HG03064 (cell line): ENCODE data around the gene RBM33.

Experiments
- ATAC-seq: cut with Tn5 transposase; IDR thresholded peaks from one replicate; pipeline ENCODE4 v1.9.1; 2021; ENCODE audit warnings: low read depth; ENCODE audit not compliant: unreplicated experiment

Gene RBM33

DNA sequence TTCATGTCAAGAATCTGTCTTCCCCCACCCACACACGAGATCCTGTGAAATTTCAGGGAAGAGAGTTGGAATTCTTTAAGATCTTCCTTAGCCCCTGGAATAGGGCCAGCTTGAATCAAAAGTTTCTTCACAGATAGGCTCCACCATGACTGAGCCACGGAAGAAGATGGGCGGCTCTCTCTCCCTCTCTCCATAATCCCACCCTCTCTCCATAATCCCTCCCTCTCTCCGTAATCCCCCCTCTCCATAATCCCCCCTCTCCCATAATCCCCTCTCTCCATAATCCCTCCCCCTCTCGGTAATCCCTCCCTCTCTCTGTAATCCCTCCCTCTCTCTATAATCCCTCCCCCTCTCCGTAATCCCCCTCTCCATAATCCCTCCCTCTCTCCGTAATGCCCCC, 147.4 kb downstream of the RBM33 start:
- no peak for ATAC-seq

DNA sequence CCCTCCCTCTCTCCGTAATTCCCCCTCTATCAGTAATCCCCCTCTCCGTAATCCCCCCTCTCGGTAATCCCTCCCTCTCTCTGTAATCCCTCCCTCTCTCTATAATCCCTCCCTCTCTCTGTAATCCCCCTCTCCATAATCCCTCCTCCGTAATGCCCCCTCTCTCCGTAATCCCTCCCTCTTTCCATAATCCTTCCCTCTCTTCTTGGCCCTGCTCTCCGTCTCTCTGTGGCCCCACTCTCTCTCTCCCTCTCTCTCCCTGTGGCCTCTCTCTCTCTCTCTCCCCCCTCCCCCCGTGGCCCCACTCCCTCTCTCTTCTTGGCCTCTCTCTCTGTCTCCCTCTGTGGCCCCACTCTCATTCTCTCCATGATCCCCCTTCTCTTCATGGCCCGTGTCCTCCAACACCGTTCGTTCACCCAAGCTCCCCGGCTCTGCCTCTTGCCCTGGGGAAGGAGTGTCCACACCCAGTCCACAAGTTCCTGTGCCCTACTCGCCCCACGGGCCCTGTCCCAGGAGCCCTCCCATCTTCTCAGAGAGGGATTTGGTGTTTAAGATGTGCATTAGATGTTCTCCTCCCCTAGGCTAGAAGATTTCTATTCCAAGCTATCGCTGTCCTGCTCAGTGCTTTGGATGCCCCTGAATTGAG, 148.0 kb downstream of the RBM33 start:
- no peak for ATAC-seq

DNA sequence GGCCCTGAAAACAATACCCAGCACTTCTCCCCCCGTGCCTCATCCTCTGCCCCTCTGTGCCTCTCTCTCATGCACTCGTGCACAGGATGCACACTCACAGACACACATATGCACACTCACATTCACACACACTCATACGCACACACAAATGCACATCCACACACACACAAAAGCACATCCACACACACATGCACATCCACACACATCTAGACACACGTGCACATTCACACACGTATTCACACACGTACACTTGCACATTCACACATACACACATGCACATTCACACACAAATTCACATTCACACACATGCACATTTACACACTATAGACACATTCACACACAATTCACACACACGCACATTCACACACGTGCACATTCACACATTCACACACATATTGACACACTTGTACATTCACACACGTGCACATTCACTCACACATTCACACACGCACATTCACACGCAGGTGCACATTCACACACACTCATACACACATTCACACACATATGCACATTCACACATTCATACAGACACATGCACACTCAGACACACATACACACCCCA, 148.6 kb downstream of the RBM33 start:
- ATAC-seq = no peak

- ATAC-seq = no peak
These were observed 149.3 kb downstream of the RBM33 start for GRCh38 chr7:155793720-155794119.

- no peak for ATAC-seq
These were observed 149.7 kb downstream of the RBM33 start for GRCh38 chr7:155794196-155794595.

GRCh38 chr7:155795401-155795800, 150.9 kb downstream of the RBM33 start:
- no peak for ATAC-seq

DNA sequence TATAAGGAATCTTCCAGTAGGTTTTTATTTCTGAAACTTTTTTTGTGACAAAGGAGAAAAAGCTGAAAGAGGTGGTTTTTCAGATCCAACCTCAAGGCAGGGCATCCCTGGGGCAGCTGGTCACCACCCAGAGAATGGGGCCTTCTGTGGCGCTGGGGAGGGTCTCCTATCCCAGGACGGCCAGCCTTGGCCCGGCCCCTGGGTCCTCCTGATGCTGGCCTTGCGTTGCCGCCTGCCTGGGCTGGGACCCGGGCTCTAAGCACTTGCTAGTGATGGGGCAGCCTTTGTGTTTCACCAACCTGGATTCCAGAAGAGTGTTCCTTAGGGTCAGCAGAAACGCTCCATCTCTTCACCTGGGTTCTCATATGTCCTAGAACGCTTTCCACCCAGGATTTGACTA, 151.5 kb downstream of the RBM33 start:
- no peak for ATAC-seq

- ATAC-seq = no peak
These were observed 152.2 kb downstream of the RBM33 start for GRCh38 chr7:155796381-155797261.

- no peak for ATAC-seq
These were observed 153.1 kb downstream of the RBM33 start for GRCh38 chr7:155797262-155798250.

GRCh38 chr7:155798673-155799439, 154.4 kb downstream of the RBM33 start:
- no peak for ATAC-seq

DNA sequence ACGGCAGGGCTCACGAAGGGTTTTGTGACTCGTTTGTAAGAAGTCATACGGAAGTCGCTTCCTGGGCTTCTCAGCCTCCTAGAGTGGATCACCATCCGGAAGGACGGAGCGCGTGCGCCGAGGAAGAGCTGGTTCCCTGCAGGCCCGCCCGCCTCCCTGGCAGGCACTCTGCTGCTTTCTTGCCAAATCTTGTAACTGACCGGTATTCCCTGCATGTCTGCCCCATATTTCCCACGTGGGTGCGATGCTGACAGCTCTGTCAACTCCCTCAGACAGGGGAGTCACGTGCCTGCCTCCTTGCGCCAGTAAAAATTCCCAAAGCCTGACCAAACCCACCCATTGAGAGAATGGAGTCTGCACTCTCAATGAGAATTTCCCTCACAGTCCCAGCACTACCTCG, 155.1 kb downstream of the RBM33 start:
- ATAC-seq = no peak

DNA sequence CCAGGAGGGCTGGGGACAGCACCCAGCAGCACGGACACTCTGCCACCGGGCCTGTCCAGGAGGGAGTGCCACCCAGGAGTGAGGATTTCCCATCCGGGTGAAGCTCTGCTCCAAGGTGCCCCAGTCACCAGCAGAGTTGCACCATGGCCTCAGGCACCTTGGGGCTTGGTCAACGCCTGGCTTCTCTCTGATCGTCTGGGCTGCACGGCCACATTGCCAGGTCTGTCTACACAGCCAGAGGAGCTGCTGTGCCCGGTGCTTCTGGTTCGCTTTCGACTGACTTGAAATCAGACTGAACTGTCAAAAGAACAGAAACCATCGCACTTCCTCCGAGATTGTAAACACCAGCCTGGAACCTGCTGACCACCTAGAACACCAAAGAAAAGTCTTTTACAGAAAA, 155.8 kb downstream of the RBM33 start:
- no peak for ATAC-seq

DNA sequence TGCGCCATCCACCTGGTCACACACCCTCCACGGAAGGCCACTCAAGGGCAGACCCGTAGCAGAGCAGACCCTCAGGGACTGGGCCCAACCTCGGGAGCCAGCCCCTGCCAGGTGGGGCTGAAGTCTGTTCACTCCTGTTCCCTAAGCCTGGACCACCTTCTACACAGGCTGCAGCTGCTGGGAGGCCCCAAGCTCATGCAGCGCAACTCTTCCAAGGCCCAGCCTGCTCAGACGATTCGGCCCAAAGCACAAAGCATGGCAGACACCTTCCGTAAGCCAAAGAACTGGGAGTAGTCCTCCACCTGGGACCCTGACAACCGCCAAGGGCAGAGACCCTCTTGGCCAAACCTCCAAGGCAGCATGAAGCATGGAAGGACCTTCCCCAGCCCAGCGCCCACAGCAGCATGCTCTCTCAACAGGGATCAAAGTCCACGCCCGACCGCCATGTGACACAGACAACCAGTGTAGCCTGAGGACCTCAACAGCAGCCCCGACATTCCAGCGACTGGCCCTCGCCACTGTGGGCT, 156.3 kb downstream of the RBM33 start:
- ATAC-seq = no peak

DNA sequence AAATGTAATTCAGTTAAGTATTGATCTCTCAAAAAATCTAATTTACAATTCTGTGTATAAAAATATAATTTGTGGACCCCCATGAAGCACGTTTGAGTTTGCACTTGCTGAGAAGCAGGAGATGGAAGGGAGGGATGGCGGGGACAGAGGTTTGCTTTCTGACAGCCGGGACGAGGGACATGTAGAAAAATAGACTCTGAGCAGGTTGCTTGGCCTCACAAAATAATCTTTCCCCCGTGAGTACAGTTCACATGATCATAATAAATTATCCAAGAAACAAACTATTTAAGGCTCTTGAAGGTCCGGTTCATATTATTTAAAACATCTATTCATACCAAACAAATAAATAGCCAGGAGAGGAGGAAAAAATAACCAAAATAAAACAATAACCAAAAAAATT, 157.8 kb downstream of the RBM33 start:
- no peak for ATAC-seq

DNA sequence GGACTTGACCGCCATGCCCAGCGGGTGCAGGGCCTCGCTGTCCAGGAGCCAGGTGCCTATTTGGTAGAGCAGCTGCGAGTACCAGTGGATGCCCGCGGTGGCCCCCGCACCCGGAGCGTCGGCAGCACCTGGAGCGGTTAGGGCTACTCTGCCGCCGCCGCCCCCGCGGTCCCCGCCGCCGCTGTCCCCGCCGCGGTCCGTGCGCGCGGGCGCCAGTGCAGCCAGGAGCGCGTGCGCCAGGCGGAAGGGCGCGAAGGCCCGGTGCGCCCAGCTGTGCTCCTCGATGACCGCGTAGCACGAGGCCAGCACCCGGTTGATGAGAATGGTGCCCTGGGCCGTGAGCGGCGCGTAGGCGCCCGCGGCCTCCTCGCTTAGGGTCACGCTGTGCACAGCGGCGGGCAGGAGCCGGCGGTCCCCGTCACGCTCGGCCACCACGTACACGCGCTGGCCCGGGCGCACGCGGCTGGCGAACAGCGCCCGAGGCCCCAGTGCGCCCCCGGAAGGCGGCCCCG, 158.5 kb downstream of the RBM33 start:
- ATAC-seq = no peak

GRCh38 chr7:155803418-155804376, 159.2 kb downstream of the RBM33 start:
- no peak for ATAC-seq

- no peak for ATAC-seq
These were observed 160.0 kb downstream of the RBM33 start for GRCh38 chr7:155804431-155804831.
